ENCODE results near the gene G6PC2. TPM values are rescaled to one million over a fixed set of nuclear protein-coding genes. Genes with fewer than 3 reads are reported as not detected.
A peak's percentile ranks its signal among the peaks of the same experiment; 100 is the strongest.

G6PC2 gene
- total RNA-seq, 2 donors from 2014 or later: not detected

DNA sequence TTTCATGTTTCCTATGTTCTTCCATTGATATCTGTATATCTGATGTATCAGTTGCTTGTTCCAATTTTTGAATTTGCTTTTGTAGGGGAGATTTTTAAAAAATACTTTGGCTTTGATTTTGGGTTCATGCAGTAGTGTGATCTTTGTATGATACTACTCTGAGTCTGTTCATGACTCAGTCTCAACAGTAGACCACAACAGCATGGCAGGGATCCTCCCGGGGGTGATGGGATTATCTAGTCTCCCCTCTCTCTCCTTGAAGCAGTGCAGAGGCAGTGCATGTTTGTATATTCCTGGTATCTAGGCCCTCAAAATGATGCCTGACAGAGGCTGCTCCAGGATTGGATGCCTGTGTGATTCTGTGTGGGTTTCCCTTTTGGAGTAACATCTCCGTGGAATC is 55.3 kb downstream of the G6PC2 start:
- H3K36me3 Mint-ChIP-seq: peaks cover 12 to 15% of the 10 kb centered on the region in 2 donors
- H3K27ac Mint-ChIP-seq: no peak overlapping the region
- no peak for DNase-seq (ENCODE audit: low spot score in 2 of 2)
- H3K9me3 Mint-ChIP-seq: peaks cover 8 to 15% of the 10 kb centered on the region in 2 donors
- ATAC-seq: peak in 1 of 2 donors; percentile 55

Other genes with a start within 250 kb of the G6PC2 start
- gene NOSTRIN, start 98.7 kb upstream of the G6PC2 start, total RNA-seq: not detected
- gene SPC25, start 10.9 kb upstream of the G6PC2 start, total RNA-seq: 10 to 100 TPM; 28.5 to 50.5 TPM
- gene ABCB11, start 130.0 kb downstream of the G6PC2 start, total RNA-seq: not detected
- 10 to 100 TPM in 1 of 2 donors, 1 to 10 TPM in 1; 5.9 to 11.5 TPM for gene DHRS9, start 168.3 kb downstream of the G6PC2 start, total RNA-seq

All from activated naive CD4-positive, alpha-beta T cell treated with anti-CD3 and anti-CD28 coated beads, Interleukin-2, amount 50 U/mL, for 72 hours (primary cell).